ENCODE measurements around the gene PLEK.
A peak's percentile ranks its signal among the peaks of the same experiment; 100 is the strongest.
"Not testable (repeated sequence)": the region's sequence is repeated elsewhere in the genome, so short reads cannot be mapped to it uniquely, and the experiment has no call there.

The PLEK gene, protein sequence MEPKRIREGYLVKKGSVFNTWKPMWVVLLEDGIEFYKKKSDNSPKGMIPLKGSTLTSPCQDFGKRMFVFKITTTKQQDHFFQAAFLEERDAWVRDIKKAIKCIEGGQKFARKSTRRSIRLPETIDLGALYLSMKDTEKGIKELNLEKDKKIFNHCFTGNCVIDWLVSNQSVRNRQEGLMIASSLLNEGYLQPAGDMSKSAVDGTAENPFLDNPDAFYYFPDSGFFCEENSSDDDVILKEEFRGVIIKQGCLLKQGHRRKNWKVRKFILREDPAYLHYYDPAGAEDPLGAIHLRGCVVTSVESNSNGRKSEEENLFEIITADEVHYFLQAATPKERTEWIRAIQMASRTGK

GRCh38 chr2:68365087-68365486, at the start of gene PLEK:
Gene PLEK (plus strand): TSS chr2:68365282. CDS start chr2:68365352, 70 bp downstream.
- peak; percentile 93 for DNase-seq

GRCh38 chr2:68316111-68316510, 49.0 kb upstream of the PLEK start:
- peak; percentile 56 for DNase-seq

- DNase-seq: peak; percentile 55
These were observed 46.8 kb upstream of the PLEK start for GRCh38 chr2:68317971-68318913.

- peak; percentile 44 for DNase-seq
These were observed 46.1 kb upstream of the PLEK start for GRCh38 chr2:68318914-68319397.

DNA sequence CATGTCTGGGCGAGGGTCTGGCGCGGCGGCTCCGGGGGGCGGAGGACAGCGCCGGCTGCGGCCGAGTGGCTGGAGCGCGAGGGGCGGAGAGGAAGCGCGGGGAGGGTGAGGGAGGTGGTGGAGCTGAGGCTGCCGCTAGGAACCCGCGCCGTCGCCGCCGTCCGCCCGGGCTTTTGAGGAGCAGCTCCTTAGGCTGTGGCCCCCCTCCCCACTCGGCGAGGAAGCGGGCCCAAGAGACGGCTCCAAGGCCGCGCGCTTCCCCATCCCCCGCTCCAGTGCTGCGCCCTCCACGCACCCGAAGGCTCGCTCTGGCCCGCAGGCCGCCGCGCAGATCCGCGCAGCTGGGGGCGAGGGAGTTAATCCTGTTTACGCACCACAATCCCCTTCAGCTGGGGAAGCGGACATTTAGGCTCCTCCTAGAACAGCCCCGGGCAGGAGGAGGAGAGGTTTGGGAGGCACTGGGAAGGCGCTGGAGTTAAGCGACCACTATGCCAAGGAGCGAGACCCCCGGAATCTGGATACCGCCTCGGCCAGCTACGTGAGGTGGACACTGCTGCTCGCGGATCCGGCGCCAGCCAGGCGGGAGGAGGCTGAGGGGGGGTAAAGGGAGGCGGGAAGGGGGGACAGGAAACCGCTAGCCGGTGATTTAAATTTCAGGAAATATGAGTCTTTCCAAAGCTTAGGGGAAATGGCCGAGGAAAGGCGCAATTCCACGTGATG, 45.5 kb upstream of the PLEK start, which contains the start of gene CNRIP1:
Gene CNRIP1 (minus strand): TSS at position 552 of the 720 bp plus-strand sequence. CDS start 549 bp downstream, at position 3.
- peak; percentile 78 for DNase-seq

DNA sequence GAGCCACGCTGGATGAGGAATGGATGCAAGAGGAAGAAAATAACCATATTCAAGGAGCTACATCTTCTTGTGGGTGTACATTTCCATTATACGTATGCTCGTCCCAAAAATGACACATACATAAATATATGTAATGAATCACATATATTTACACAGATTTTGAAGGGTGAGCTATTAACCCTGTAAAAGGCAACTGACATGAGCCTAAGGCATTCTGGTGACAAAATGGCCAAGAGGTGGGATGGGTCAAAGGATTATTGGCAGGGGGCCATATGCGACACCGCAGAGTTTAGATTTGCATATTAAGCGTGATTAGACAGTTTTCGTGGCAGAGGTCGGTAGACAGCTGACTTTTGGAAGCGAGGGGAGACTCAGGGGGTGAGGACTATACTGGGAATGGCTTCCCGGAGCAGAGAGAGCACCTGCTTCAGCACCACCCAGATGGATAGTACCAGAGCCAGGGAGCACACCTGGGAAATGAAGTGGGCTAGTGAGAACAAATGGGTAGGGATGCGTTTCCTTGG, 44.9 kb upstream of the PLEK start:
- DNase-seq: peak; percentile 95

DNA sequence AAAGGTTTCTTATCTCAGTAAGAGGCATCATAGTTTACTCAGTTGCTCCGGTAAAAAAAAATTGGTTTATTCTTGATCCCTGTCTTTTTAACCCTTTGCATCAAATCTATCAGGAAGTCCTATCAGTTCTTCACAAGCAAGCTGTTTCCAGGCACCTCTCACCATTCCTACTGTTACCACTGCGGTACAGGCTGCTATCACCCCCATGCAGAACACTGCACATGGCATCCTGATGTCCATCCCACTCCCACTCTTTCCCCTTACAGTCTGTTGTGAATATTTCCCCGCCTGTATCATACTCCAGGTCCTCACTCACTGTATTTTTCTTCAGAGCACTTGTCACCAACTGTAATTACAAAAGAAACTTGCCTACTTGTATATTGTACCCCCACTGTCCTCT, 40.0 kb upstream of the PLEK start:
- peak; percentile 32 for DNase-seq

DNA sequence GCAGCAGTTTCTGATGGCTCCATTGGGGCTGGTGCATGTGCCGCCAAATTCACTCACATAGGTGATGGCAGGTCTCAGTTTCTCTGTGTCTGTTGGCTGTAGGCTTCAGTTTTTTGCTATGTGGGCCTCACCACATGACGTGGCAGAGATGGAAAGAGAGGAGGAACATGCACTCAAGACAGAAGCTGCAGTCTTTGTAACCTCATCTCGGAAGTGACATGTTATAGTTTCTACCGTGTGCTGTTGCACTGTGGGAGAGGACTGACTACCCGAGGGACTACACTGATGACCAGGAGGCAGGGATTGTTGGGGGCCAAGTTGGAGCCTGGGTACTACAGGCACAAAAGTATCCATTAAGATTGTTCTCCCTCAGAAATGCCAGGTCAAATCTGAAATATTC, 36.2 kb upstream of the PLEK start:
- DNase-seq: no peak

GRCh38 chr2:68330691-68331090, 34.4 kb upstream of the PLEK start:
- DNase-seq: peak; percentile 31

GRCh38 chr2:68333009-68333408, 32.1 kb upstream of the PLEK start:
- no peak for DNase-seq

GRCh38 chr2:68333931-68334330, 31.2 kb upstream of the PLEK start:
- no peak for DNase-seq

- no peak for DNase-seq
These were observed 28.9 kb upstream of the PLEK start for GRCh38 chr2:68336192-68336591.

- no peak for DNase-seq
These were observed 24.6 kb upstream of the PLEK start for GRCh38 chr2:68340226-68341061.

DNA sequence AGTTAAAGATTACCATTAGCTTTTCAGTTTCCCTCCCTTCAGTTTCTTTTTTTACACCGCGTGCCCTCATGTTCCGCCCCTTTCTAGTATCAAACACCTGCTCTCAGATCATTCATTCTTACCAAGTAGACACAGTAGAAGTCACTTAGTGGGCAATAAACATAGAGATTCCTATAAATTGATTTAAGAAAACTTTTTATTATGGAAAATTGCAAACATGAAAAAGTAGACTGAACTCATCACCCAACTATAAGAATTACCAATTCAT, 24.1 kb upstream of the PLEK start:
- no peak for DNase-seq

- DNase-seq: no peak
These were observed 23.5 kb upstream of the PLEK start for GRCh38 chr2:68341583-68341982.

DNA sequence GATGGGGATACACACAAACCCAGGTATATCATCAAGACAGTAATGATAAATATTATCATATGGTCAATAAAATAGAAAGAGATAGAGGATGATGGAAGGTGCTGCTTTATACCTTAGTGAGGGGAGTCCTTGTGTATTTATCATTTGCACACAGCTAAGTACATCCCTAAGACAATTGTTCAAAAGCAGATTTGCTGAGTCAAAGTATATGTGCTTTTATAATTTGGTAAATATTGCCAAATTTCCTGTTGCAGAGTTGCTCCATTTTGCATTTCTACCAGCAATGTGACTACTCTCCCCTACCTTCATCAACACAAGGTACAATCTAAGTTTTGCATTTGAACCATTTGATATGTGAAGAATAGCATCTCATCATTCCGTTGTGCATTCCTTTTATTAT, 22.6 kb upstream of the PLEK start:
- DNase-seq: peak; percentile 44

- DNase-seq: no peak
These were observed 21.1 kb upstream of the PLEK start for GRCh38 chr2:68344031-68344430.

- DNase-seq: no peak
These were observed 19.8 kb upstream of the PLEK start for GRCh38 chr2:68345129-68345875.

DNA sequence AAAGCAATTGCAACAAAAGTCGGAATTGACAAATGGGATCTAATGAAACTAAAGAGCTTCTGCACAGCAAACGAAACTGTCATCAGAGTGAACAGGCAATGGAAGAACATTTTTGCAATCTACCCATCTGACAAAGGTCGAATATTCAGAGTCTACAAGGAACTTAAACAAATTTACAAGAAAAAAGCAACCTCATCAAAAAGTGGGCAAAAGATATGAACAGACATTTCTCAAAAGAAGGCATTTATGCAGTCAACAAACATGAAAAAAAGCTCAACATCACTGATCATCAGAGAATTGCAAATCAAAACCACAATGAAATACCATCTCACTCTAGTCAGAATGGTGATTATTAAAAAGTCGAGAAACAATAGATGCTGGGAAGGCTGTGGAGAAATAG, 16.0 kb upstream of the PLEK start:
- not testable (repeated sequence) for DNase-seq

DNA sequence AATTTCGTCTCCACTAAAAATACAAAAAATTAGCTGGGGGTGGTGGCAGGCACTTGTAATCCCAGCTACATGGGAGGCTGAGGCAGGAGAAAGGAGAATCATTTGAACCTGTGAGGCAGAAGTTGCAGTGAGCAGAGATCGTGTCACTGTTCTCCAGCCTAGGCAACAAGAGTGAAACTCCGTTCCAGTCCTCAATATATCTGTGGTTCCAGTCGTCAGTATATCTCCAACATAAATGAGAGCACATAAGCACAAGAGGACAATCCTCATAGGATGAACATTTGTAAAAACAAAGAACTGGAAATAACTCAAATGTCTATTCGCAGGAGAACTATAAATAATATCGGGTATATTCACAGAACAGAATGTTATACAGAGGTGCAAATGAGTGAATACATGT, 13.1 kb upstream of the PLEK start:
- DNase-seq: peak; percentile 69
